Activated T-helper 1 cell treated with anti-CD3 and anti-CD28 coated beads, Interleukin-2, amount 50 U/mL, for 16 hours (primary cell): ENCODE measurements around the gene TPP2.

Experiments
- DNase-seq, 2 donors: peaks; one replicate each; pipeline ENCODE4 v3.0.0-alpha.2; 2020; ENCODE audit warnings: low read depth in 1 of 2, low spot score in 1 of 2

Gene TPP2

DNA sequence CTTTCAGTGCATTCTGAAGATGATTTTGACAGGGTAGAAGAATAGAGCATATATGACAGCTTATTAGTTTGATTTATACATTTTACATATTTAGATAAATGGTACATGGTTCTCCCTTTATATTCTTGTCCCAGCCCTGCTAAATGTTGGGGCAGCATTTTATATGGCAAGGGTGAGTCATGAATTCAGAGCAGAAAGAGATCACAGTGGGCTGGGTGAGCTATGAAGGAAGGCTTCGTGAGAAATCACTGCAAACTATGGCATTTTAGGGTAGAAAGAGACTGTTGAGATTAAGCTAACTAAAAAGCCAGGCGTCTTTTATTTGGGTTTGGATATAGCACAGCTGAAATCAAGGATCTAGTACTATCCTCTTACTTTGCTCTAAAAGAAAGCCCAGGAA is 122.0 kb downstream of the TPP2 start:
- no peak for DNase-seq

GRCh38 chr13:102721800-102722231 is 125.0 kb downstream of the TPP2 start:
- DNase-seq = no peak

GRCh38 chr13:102724923-102725322 is 128.1 kb downstream of the TPP2 start:
- no peak for DNase-seq

GRCh38 chr13:102726430-102726829 is 129.6 kb downstream of the TPP2 start:
- no peak for DNase-seq
